Skin epidermis (tissue), 12 donors: ENCODE results near the gene ENC1.
A peak's percentile ranks its signal among the peaks of the same experiment; 100 is the strongest.

ENCODE experiments used
- H3K27ac ChIP-seq, 21 experiments: fragments of 200-600 bp; sonication (generic) in 11 of 21; one replicate each; pipeline ENCODE4 v1.5.0; 2020; ENCODE audit warnings: mild to moderate bottlenecking in 3 of 21, inconsistent platforms in 2 of 21, moderate library complexity in 2 of 21
- H3K4me3 ChIP-seq, 7 experiments: fragments of 200-600 bp; sonication (generic) in 2 of 7; one replicate each; pipeline ENCODE4 v1.5.0; 2020; ENCODE audit warnings: inconsistent platforms in 2 of 7, mild to moderate bottlenecking in 2 of 7, moderate library complexity in 1 of 7

Gene ENC1

GRCh38 chr5:74618106-74618505 lies 22.4 kb downstream of the ENC1 start:
- no peak overlapping the region for H3K27ac ChIP-seq
- H3K4me3 ChIP-seq = no peak overlapping the region

- Histone ChIP-seq H3K27ac (no peak overlapping the region), H3K4me3 (no peak overlapping the region)
These were observed 23.3 kb downstream of the ENC1 start for GRCh38 chr5:74617202-74617601.

DNA sequence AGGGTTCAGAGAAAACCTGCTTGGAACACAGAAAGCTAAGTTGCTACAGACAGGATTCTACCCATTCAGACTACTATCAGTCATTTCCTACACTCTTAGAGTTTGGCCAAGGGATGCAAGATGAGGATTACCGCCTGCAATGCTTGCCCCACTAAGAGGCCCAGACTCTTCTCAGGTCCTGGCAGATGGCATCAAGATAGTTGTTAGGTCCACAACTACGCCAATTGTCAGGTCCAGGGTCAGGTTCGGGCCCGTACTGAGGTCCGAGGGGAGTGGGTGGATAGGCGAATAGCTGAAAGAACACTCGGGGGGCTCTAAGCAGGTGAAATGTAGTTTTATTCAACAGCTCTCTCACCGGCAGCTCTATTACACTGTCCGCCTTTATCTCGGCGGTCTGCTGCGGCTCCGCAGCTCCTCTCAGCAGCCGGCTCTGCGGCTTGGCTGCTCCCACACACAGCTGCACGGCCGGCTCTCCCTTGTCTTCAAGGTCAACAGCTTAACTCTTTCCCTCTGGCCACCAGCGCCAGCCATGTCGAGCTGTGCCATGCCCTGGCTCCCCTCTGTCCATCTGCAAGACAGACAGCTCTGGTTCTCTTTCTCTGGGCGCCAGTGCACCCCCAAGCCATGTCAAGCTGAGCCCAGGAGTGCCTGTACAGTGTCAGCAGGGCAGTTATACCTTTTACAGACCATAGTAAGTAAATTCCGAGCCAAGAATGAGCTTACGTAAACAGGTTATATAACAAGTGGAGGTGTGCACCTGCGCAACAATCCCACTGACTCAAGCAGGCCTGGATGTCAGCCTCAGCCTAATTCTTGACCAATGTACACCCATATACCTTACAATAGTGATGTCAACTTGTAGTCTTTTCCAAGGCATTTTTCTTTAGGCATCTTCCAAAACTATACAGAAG lies 24.0 kb downstream of the ENC1 start:
- no peak overlapping the region for H3K4me3 ChIP-seq
- H3K27ac ChIP-seq = no peak overlapping the region

DNA sequence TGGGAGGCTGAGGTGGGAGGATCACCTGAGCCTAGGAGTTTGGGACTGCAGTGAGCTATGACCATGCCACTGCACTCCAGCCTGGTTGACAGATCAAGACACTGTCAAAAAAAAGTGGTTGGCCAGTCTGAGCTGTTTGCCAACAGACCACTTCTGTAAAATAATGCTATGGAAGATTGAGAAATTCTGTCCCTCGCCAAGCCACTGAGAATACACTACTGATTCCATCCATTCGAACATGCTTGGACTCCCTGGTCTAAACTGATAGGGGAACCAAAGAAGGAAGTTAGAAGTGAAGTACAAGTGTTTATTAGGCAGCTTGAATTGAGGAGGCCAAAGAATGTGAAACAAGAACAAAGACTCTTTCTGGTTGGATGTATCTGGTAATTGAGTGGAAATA lies 27.2 kb downstream of the ENC1 start:
- no peak overlapping the region for H3K4me3 ChIP-seq
- H3K27ac ChIP-seq = no peak overlapping the region

- Histone ChIP-seq H3K4me3 (no peak overlapping the region), H3K27ac (no peak overlapping the region)
These were observed 28.5 kb downstream of the ENC1 start for GRCh38 chr5:74612045-74612444.

GRCh38 chr5:74608736-74609601 lies 31.6 kb downstream of the ENC1 start:
- no peak overlapping the region for H3K4me3 ChIP-seq
- H3K27ac ChIP-seq = no peak overlapping the region

GRCh38 chr5:74605759-74606158 lies 34.8 kb downstream of the ENC1 start:
- no peak overlapping the region for H3K27ac ChIP-seq
- no peak overlapping the region for H3K4me3 ChIP-seq

- no peak overlapping the region for H3K4me3 ChIP-seq
- H3K27ac ChIP-seq = no peak overlapping the region
These were observed 37.2 kb downstream of the ENC1 start for GRCh38 chr5:74603376-74603775.

DNA sequence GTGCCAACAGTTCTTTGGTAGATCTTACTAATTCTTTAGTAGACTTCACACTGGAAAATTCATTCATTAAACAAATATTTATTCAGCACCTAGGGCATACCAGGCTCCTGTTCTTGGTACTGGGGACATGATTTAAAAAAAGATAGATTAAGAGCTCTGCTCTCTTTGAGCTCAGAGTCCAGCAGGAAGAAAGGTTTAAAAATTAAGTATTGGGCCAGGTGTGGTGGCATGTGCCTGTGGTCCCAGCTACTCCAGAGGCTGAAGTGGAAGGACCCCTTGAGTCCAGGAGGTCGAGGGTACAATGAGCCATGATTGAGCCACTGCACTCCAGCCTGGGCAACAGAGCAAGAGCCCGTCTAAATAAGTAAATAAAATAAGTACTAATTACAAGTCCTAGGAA lies 41.4 kb downstream of the ENC1 start:
- no peak overlapping the region for H3K27ac ChIP-seq
- no peak overlapping the region for H3K4me3 ChIP-seq

- no peak overlapping the region for H3K4me3 ChIP-seq
- no peak overlapping the region for H3K27ac ChIP-seq
These were observed 41.8 kb downstream of the ENC1 start for GRCh38 chr5:74598731-74599130.

- no peak overlapping the region for H3K27ac ChIP-seq
- H3K4me3 ChIP-seq = no peak overlapping the region
These were observed 43.6 kb downstream of the ENC1 start for GRCh38 chr5:74596927-74597326.

DNA sequence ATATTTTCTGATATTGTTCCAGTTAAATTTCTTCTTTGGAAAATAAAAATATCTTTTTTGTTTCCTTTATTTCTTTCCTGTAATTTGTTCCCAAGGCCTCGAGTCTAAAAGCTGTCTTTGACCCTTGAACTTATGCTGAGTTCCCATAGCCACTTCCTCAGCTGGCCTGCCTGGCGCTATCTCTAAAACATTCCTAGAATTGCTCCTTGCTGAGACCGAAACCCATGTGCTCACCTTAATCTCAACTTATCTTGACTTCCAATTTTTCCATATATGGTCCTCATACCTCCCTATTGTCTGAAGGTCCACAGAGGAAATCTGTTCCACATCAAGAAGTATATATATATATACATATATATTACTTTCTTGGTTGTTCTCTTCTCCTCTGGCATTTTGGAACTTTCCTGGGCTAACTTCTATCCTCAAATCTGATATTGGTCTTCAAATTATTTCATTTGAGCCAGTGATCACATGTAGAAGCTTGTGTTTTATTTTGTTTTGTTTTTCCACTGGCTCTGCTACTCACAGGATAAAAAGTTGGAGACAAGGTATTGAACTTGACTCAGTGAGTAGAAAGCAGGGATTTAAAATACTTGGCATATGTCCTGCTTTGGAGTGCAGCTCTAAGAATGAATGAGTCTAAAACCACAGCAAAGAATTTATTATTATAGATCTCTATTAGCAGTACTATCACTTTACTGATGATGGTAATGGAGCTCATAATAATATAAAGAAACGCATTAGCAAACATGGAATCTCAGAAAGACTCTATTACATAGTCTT lies 45.2 kb downstream of the ENC1 start:
- Histone ChIP-seq H3K27ac (no peak overlapping the region), H3K4me3 (no peak overlapping the region)

DNA sequence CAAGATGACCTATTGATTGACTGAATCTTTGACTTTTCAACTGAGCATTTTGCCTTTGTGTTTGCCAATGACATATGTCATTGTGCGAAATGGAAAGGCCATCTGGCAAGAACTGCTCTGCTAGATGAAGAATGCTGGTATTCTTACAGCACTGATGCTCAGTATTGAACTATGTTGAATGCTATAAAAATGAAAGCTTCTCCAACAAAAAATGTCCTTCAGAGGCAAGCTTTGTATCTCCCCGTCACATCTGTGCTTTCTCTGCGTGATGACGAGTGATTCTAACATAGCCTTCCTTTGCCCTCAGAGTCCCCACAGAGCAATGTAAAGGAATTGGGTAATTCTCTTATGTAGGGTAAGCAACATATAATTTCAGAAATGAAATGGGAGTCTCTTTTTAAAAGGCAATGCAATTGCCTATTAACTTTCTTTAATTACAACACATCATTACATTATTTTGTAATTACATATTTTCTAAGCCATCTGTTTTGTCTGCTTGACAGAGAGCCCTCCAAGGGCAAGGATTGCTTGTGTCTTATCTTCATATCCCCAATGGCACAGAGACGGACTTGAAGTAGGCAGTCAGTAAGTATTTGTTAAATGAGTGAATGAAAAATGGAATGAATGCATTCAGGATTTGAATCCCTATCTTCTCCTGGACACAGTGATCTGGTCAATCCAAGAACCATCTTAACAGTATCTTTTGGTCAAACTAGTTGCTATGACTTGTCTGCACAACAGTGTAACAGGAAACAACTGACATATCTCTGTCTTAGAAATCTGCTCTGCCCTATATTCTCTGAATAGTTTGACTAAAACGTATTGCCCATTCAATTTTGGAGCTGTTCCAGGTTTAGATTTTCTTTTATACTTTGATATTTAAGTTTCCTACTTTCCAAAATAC lies 46.1 kb downstream of the ENC1 start:
- Histone ChIP-seq H3K27ac (no peak overlapping the region), H3K4me3 (no peak overlapping the region)

GRCh38 chr5:74589204-74590056 lies 51.1 kb downstream of the ENC1 start:
- no peak overlapping the region for H3K27ac ChIP-seq

GRCh38 chr5:74588415-74588814 lies 52.1 kb downstream of the ENC1 start:
- H3K27ac ChIP-seq = no peak overlapping the region
- H3K4me3 ChIP-seq = no peak overlapping the region

More at GRCh38 chr5:74589204-74590056, 51.1 kb downstream of the ENC1 start:
- no peak overlapping the region for H3K4me3 ChIP-seq

GRCh38 chr5:74587890-74588289 lies 52.6 kb downstream of the ENC1 start:
- Histone ChIP-seq H3K4me3 (no peak overlapping the region), H3K27ac (no peak overlapping the region)

- Histone ChIP-seq H3K4me3 (no peak overlapping the region), H3K27ac (peak overlapping the region in 3 of 21 experiments; percentile 8 to 20 (median 17))
These were observed 53.2 kb downstream of the ENC1 start for GRCh38 chr5:74587300-74587699.

DNA sequence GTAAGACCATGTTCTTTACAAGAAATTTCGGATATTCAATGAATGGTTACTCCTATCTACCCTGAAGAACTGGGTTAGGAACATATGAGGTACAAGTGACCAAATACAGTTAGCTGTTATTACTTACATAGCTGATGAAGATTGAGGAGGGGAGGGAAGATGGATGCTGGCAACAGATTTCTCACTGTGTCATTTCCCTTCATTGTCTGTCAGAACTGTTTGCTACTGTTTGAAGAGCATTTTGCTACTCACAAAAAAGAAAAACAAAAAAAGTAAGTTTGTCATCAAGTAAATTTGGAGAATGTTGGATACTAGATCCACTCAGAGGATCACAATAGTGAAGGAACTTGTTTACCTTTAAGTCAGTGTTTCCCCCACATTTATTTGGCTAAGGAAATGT lies 53.7 kb downstream of the ENC1 start:
- Histone ChIP-seq H3K27ac (peak overlapping the region in 5 of 21 experiments; percentile 8 to 54 (median 20)), H3K4me3 (no peak overlapping the region)
